GM12801 (cell line): Measurements from ENCODE around the gene MAP3K5.

Experiments used
- TF ChIP-seq, protein P1 (sequence below): IDR thresholded peaks from one replicate; pipeline ENCODE4 v1.5.1; 2011; ENCODE audit warnings: control low read depth; ENCODE audit not compliant: insufficient read length; ENCODE audit errors: extremely low read depth

Gene MAP3K5

DNA sequence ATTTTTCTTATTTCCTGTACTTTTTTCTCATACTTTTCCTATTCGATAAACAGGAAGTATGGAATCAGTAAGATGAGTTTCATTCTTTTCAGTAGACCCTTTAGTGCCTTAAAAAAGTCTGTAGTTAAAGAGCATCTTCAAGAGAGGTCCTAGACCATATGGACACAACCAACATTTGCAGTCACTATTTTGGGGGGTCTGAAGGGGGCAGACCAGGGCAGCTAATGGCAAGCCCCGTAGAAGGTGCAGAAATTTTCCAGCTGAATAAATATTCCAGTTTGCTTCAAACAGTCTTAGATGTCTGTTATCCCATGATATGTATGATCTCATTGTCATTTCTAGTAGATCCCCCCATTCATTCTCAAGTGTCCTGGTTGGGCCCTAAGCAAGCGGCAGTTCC lies 52.8 kb downstream of the MAP3K5 start:
- TF ChIP-seq, protein P1, sequence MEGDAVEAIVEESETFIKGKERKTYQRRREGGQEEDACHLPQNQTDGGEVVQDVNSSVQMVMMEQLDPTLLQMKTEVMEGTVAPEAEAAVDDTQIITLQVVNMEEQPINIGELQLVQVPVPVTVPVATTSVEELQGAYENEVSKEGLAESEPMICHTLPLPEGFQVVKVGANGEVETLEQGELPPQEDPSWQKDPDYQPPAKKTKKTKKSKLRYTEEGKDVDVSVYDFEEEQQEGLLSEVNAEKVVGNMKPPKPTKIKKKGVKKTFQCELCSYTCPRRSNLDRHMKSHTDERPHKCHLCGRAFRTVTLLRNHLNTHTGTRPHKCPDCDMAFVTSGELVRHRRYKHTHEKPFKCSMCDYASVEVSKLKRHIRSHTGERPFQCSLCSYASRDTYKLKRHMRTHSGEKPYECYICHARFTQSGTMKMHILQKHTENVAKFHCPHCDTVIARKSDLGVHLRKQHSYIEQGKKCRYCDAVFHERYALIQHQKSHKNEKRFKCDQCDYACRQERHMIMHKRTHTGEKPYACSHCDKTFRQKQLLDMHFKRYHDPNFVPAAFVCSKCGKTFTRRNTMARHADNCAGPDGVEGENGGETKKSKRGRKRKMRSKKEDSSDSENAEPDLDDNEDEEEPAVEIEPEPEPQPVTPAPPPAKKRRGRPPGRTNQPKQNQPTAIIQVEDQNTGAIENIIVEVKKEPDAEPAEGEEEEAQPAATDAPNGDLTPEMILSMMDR: no peak

DNA sequence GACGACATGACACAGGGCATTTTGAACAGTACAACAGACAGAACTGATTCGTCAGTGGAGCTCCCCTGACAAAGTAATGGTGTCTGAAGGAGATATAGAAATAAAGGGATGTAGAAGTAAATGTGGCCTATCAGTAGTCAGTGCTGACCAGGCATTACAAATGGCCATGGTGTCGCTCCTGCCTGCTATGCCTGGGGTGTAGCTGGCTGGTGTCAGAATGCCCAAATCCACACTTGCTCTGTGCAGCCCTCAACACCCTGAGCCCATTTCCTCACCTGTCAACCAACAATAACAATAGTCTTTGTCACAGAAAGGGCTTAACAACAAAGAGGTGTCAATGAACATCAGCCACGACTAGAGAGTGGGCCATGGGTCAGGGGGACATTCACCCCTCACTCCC lies 53.2 kb downstream of the MAP3K5 start:
- TF ChIP-seq, protein P1: no peak

DNA sequence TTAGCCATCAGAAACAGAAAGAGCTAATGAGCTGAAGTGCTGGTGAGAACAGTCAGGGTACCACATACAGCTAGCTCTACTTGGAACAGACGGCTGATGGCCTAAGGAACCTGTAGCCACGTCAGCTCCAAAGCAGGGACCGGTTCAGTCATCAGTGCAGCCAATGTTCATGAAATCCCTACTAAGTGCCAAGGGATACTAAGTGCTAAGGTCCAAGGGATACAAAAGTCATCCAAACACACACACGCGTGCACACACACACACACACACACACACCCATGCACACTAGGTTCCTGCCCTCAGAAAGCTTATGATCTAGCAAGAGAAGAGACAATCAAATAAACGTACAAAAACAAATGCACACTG lies 53.6 kb downstream of the MAP3K5 start:
- TF ChIP-seq, protein P1: no peak

DNA sequence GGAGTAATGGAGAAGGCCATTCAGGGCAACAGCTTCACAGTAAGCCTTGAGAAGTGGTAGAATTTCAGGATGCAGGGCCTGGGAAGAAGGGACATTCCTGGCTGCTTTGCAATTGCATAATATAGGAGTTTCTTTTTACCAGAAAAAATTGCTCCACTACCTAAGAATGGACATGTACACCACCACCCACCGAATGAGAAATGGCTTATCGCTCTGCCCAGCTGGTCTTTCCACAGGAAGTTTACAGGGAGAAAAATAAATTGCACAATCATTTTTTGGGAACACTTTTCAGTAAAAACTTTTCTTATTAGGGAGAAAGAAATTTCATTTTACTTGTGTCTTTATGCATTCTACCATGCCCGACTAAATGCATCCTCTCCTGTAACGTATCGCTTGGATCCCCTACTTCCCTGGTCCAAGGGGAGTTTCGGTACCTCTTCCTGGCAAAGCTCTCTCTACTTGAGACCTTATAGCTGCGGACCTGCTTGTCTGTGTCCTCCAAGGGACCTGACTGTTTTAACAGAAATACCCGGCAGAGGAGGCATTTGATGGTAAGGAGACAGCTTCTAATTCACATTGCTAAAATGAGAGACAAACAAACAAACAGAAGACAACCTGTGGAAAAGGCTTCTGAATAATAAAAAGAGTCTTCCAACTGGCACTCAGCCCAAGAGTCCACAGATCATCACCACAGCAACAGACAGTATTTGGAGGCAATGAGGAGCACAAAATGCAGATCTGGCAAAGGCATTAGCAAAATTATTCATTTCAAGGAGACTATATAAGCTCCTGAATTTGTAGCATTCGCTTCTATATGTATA lies 54.2 kb downstream of the MAP3K5 start:
- TF ChIP-seq, protein P1: no peak

DNA sequence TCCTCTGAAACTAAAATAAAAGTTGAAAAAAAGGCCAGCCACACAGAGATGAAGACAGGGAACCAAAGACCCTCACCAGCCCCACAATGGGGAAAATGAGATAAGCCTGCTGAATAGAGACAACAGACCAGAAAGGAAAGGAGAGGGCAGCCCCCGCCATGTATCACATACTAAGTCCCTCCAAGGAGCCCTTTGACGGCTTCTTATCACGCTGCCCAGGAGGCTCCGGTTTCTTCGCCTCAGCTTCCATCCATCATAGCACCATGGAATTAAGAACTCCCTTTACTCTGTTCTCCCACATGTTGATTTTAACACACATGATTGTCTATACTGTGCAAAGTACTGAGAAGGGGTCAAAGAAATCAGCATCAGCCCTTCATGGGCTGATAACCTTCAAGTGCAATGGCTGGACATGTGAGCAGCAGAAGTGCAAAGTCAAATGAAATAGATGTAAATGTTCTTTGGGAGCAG lies 54.9 kb downstream of the MAP3K5 start:
- TF ChIP-seq, protein P1: no peak

DNA sequence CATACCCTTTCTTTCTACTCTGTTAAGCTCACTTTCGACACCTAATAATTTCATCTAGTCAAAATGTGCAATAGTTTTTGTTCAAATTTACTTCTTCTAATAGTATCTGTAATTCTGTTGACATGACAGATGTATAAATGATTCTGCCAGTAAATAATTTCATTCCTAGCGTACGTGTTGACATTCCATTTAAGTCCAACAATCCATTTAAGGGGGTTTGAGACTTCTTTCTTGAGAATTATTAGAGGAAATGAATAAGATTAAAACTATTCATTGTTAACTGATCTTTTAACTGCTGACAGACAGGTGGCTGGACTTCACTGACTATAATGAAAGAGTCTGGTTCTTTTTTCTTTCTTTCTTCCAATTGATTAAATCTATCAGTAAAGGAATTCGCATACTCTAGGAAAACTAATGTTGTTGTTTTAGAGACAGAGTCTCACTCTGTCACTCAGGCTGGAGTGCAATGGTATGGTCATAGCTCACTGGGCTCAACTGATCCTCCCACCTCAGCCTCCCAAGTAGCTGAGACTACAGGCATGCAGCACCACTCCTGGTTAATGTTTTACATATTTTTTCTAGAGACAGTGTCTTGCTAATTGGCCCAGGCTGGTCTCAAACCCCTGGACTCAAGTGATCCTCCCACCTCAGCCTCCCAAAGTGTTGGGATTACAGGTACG lies 55.9 kb downstream of the MAP3K5 start:
- TF ChIP-seq, protein P1: no peak

DNA sequence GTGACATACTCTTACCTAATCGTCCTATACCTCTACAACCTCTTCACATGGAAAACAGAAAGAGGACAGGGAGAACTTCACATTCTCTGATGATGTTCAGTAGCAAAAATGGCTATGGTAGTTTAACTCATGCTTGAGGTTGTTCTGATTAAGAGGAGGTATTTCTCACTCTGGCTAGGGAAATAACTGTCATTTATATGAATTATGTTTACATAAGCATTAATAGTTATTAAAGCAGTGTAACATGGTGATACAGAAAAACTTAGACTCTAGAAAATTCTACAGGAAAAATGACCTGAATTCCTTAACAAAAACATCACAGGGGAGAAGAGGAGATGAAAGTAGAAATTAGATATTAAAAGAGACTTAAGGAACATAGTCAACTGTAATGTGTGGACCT lies 57.3 kb downstream of the MAP3K5 start:
- TF ChIP-seq, protein P1: no peak
